HG03354 (cell line): ENCODE measurements around the gene IFNK.
A peak's percentile ranks its signal among the peaks of the same experiment; 100 is the strongest.

ENCODE experiments used
- ATAC-seq: cut with Tn5 transposase; IDR thresholded peaks from one replicate; pipeline ENCODE4 v1.9.1; 2021; ENCODE audit warnings: mild to moderate bottlenecking; ENCODE audit not compliant: unreplicated experiment, poor library complexity, severe bottlenecking

IFNK gene

GRCh38 chr9:27535701-27536118, 11.6 kb downstream of the IFNK start:
- ATAC-seq, result peak; percentile 42

GRCh38 chr9:27536168-27536567, 12.1 kb downstream of the IFNK start:
- ATAC-seq, result no peak

GRCh38 chr9:27537027-27537435, 12.9 kb downstream of the IFNK start:
- no peak for ATAC-seq

- ATAC-seq, result no peak
Observed at GRCh38 chr9:27537756-27538155, 13.7 kb downstream of the IFNK start.

- peak; percentile 64 for ATAC-seq
Observed at GRCh38 chr9:27538647-27539046, 14.6 kb downstream of the IFNK start.

- peak; percentile 45 for ATAC-seq
Observed at GRCh38 chr9:27539479-27540441, 15.7 kb downstream of the IFNK start.

- no peak for ATAC-seq
Observed at GRCh38 chr9:27540502-27540901, 16.4 kb downstream of the IFNK start.

- ATAC-seq, result no peak
Observed at GRCh38 chr9:27541740-27542139, 17.6 kb downstream of the IFNK start.

- ATAC-seq, result no peak
Observed at GRCh38 chr9:27542508-27542907, 18.4 kb downstream of the IFNK start.

GRCh38 chr9:27545471-27545870, 21.4 kb downstream of the IFNK start:
- no peak for ATAC-seq

- ATAC-seq, result peak; percentile 68
Observed at GRCh38 chr9:27548055-27548741, 24.1 kb downstream of the IFNK start.

- no peak for ATAC-seq
Observed at GRCh38 chr9:27549196-27549755, 25.2 kb downstream of the IFNK start.

- no peak for ATAC-seq
Observed at GRCh38 chr9:27554712-27555111, 30.6 kb downstream of the IFNK start.

GRCh38 chr9:27556470-27556869, 32.4 kb downstream of the IFNK start:
- ATAC-seq, result no peak

GRCh38 chr9:27558307-27558706, 34.2 kb downstream of the IFNK start:
- ATAC-seq, result no peak

- ATAC-seq, result no peak
Observed at GRCh38 chr9:27560457-27560856, 36.4 kb downstream of the IFNK start.

GRCh38 chr9:27561685-27562084, 37.6 kb downstream of the IFNK start:
- peak; percentile 53 for ATAC-seq

- no peak for ATAC-seq
Observed at GRCh38 chr9:27563738-27564430, 39.8 kb downstream of the IFNK start.

GRCh38 chr9:27564670-27565069, 40.6 kb downstream of the IFNK start:
- no peak for ATAC-seq

- ATAC-seq, result no peak
Observed at GRCh38 chr9:27565696-27566095, 41.6 kb downstream of the IFNK start.
